Renal cortical epithelial cell (primary cell): ENCODE results near the gene FGD5. TPM values are rescaled to one million over a fixed set of nuclear protein-coding genes. Genes with fewer than 3 reads are reported as not detected.

ENCODE experiments used
- DNase-seq: peaks from one replicate; pipeline ENCODE4 v3.0.0-alpha.2; 2011; ENCODE audit warnings: low read depth
- total RNA-seq: library from RNA; depleted of rRNA; stranded (reverse); fragments of >200 nt; gene quantifications from 2 replicates; pipeline ENCODE4 v1.2.3, GENCODE V29; 2014

FGD5 gene
- 0.30 and 3.3 TPM in 2 replicates for total RNA-seq

- DNase-seq, result no peak
Observed at GRCh38 chr3:14818804-14819500, at the start of gene FGD5. Gene FGD5, plus strand, starts transcription at chr3:14818962. Its CDS starts 110 bp downstream, at chr3:14819072.

DNA sequence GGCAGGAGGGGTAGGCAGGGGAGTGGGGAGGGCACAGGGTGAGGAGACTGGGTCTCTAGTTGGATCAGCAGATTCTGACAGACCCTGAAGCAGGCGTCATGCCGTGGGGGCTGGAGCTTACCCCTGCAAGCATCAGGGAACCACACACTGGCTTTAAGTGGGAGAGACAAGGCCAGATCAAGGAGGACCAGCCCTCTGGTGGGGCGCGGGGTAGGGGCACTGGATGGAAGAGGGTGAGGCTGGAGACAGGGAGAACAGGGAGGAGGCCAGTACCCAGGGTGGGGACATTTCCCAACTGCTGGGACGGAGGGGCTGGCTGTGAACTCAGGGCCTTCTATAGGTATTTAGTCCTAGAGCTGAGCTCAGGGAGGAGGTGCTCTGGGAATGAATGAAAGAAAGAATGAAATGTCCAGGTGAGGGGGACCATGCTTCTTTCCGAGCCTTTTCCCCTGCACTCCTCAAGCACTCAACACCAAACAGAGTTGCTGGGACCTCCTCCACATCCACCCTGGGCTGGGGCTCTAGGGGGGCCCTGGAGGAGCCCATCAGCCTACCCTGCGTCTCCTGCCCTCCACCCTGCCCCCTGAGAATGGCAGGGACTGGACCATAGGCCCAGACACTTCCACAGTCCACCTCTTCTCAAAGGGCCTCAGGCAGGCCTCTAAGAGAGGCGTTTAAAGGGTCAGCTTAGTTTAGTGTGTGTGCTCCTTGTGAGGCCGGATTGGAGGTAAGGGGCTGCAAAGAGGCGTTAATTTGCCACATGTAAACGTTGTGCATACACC, 49.0 kb upstream of the FGD5 start:
- DNase-seq, result no peak

GRCh38 chr3:14770591-14770990, 48.2 kb upstream of the FGD5 start:
- DNase-seq, result no peak

- DNase-seq, result no peak
Observed at GRCh38 chr3:14771593-14772497, 46.9 kb upstream of the FGD5 start.

DNA sequence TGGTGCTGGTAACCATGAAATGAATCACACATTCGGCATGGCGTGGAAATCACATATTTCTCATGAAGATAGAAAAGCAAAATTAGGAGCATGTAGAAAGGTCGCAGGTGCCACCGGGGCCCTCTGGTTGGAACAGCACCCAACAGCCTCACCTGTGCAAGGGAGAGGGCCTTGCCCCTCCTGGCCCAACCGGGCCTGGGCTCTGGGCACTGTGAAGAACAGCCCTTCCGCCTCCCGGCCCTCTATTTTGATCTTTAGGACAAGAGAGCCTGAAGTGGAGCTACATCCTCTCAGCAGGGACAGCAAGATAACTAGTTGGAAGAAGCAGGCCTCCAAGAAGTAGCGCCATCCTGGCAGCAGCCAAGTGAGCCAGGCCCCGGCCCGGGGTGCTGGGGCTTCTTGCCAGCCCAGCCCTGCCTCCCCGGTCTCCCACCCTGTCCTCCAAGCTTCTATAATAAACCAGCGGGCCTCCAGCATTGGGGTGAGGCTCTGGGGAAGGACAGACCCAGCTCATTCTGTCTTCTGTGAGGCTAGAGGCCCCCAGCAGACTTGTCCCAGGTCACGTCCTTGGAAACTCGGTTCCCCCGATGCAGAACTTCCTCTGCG, 46.1 kb upstream of the FGD5 start:
- DNase-seq, result no peak

DNA sequence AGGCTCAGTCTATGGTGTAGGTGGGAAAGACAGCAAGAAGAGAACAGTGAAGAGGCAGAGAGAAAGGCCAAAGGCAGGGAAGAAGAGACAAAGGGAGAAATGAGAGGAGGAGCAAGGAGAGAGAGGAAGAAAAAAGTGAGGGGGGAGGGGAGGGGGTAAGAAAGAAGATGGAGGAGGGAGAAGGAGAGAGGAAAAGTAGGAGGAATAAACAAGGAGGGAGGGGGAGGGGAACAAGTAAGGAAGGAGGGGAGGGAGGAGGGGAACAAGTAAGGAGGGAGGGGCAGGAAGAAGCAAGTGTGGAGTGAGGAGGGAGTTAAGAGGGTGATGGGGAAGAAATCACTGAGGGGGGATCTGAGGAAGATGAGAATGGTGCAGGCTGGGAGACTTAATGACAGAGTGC, 45.5 kb upstream of the FGD5 start:
- no peak for DNase-seq

DNA sequence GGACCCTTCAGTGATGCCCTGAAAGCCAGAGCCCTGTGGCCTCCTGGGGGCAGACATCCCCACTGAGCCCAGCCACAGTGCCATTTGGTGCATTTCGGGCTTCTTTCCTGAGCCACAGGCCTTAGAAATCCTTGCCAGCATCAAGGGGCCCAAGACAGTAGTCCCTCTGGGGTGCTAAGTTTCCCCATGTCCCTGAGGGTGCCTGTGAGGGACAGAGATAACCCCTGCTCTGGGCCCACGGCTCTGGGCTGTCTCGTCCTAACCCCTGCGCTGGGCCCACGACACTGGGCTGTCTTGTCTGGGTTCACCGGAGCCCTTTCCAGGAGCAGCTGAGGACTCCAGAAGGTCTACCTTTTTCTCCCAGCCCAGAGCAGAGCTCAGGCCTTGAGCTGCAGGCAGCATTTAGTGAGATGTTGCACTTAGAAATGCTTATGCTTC, 45.1 kb upstream of the FGD5 start:
- no peak for DNase-seq

GRCh38 chr3:14774431-14774830, 44.3 kb upstream of the FGD5 start:
- no peak for DNase-seq

GRCh38 chr3:14775011-14775410, 43.8 kb upstream of the FGD5 start:
- no peak for DNase-seq

GRCh38 chr3:14775563-14775962, 43.2 kb upstream of the FGD5 start:
- no peak for DNase-seq

GRCh38 chr3:14779069-14779685, 39.6 kb upstream of the FGD5 start:
- no peak for DNase-seq

- peak; percentile 54 for DNase-seq
Observed at GRCh38 chr3:14780927-14781507, 37.7 kb upstream of the FGD5 start.

GRCh38 chr3:14783480-14784086, 35.2 kb upstream of the FGD5 start:
- DNase-seq, result no peak

GRCh38 chr3:14784087-14784681, 34.6 kb upstream of the FGD5 start:
- no peak for DNase-seq

- DNase-seq, result no peak
Observed at GRCh38 chr3:14785207-14786155, 33.3 kb upstream of the FGD5 start.

DNA sequence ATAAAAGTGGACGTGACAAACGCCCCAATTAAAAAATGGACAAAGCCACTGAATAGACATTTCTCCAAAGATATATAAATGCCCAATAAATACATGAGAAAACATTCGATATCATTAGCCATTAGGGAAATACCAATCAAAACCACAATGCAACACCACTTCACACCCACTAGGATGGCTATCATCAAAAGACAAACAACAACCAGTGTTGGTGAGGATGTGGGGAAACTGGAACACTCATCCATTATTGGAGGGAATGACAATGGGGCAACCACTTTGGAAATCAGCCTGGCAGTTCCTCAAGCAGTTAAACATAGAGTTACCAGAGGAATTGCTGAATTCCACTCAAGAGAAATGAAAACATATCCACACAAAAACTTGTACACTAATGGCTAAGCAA, 32.4 kb upstream of the FGD5 start:
- DNase-seq, result no peak

GRCh38 chr3:14787630-14788029, 31.1 kb upstream of the FGD5 start:
- peak; percentile 27 for DNase-seq

- DNase-seq, result no peak
Observed at GRCh38 chr3:14788644-14789043, 30.1 kb upstream of the FGD5 start.

DNA sequence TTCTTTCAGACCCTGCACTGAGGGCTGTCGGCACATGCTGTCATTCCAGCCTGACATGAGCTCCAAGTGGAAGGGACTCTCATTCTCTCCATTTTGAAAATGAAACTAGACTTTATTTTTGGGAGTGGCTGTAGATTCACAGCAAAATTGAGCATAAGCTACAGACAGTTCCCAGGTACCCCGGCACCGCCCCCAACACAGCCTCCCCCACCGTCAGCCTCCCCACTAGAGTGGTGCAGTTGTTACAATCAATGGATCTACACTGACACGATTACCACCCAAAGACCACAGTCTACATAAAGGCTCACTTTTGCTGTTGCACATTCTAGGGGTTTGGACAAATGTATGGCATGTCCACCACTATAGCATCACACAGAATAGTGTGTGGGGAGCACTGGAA, 29.5 kb upstream of the FGD5 start:
- no peak for DNase-seq
